K562 (cell line): Measurements from ENCODE around the gene OR10T2. TPM values are rescaled to one million over a fixed set of nuclear protein-coding genes. Genes with fewer than 3 reads are reported as not detected.

Source experiments
- ATAC-seq: fragments of 200-7000 bp; cut with Tn5 transposase; 3 replicates; pipeline ENCODE4 v1.9.1; 2020; ENCODE audit warnings: moderate library complexity
- BruUV-seq: library from RNA; stranded (reverse); fragments of 400-500 nt; replicated peaks from 2 replicates; lab custom pipeline; 2021; lab: Mats Ljungman, UMichigan
- CTCF ChIA-PET: fragments of 300-600 bp; formaldehyde crosslinking; extraction: SDS; loops from one replicate; lab custom pipeline; 2021; ENCODE audit warnings: low intra/inter-chr PET ratio; lab: Yijun Ruan, JAX
- POLR2A ChIA-PET: fragments of 300-600, 350-650 bp; sonication (Branson Sonifier 250); formaldehyde crosslinking; extraction: SDS; loops from one replicate; lab custom pipeline; 2021; ENCODE audit warnings: antibody characterized with exemption, inconsistent platforms; lab: Yijun Ruan, JAX
- DNase-seq, 4 experiments: peaks; one replicate each; pipeline versions ENCODE4 v3.0.0 to v3.0.0-alpha.2; 2011 to 2018; ENCODE audit warnings: low spot score in 3 of 4, mixed read lengths in 3 of 4; ENCODE audit errors: extremely low read depth in 1 of 4
- FAIRE-seq: peaks from 2 replicates; lab custom pipeline; 2011; peaks lifted over from hg19 to GRCh38; lab: Jason Lieb, UNC
- H2AFZ ChIP-seq: 2 replicates; pipeline ENCODE4 v1.6.0; 2011; ENCODE audit warnings: low read depth, low read length, control low read depth, inconsistent platforms
- H3K27ac ChIP-seq: fragments of 200-600 bp; 3 replicates; pipeline ENCODE4 v1.8.0; 2011; ENCODE audit warnings: low read depth, mild to moderate bottlenecking, control low read depth, inconsistent platforms, low read length, moderate library complexity, mixed read lengths; ENCODE audit errors: extremely low read depth
- H3K27me3 ChIP-seq, 2 experiments: fragments of 300-600 bp in 1 of 2; 2 replicates in 1 of 2; 3 replicates in 1 of 2; pipeline versions ENCODE4 v1.6.0 to v1.8.0; 2011; ENCODE audit warnings: inconsistent platforms in 2 of 2, low read length in 2 of 2, mild to moderate bottlenecking in 1 of 2, mixed read lengths in 1 of 2, moderate library complexity in 1 of 2; ENCODE audit not compliant: control insufficient read depth in 2 of 2, insufficient read depth in 2 of 2
- H3K36me3 ChIP-seq: fragments of 300-600 bp; 3 replicates; pipeline ENCODE4 v1.8.0; 2011; ENCODE audit warnings: mild to moderate bottlenecking, low read length, inconsistent platforms; ENCODE audit not compliant: control insufficient read depth, insufficient read depth
- H3K4me1 ChIP-seq, 2 experiments: fragments of 200-600 bp in 1 of 2; replicated peaks in 1 of 2; 2 replicates in 1 of 2; 3 replicates in 1 of 2; pipeline versions ENCODE4 v1.5.1 to v1.8.0; 2011; ENCODE audit warnings: inconsistent platforms in 2 of 2, low read length in 2 of 2, mild to moderate bottlenecking in 1 of 2, mixed read lengths in 1 of 2, moderate library complexity in 1 of 2; ENCODE audit not compliant: control insufficient read depth in 2 of 2, insufficient read depth in 2 of 2
- H3K4me2 ChIP-seq: 2 replicates; pipeline ENCODE4 v1.6.1; 2011; ENCODE audit warnings: low read length, control low read depth, inconsistent platforms, mixed read lengths; ENCODE audit not compliant: insufficient read depth
- H3K4me3 ChIP-seq: fragments of 200-600 bp; sonication (generic), shearing (Covaris generic); 2 replicates; pipeline ENCODE4 v1.5.1; 2016; ENCODE audit warnings: control low read depth, inconsistent platforms
- H3K79me2 ChIP-seq: fragments of 200-600 bp; 3 replicates; pipeline ENCODE4 v1.8.0; 2011; ENCODE audit warnings: low read length, inconsistent platforms; ENCODE audit not compliant: control insufficient read depth, insufficient read depth
- H3K9ac ChIP-seq, 2 experiments: 2 replicates each; pipeline versions ENCODE4 v1.6.0 to v1.6.1; 2011; ENCODE audit warnings: low read depth in 2 of 2, low read length in 2 of 2, control low read depth in 1 of 2, inconsistent platforms in 1 of 2, mild to moderate bottlenecking in 1 of 2, mixed read lengths in 1 of 2; ENCODE audit not compliant: insufficient read depth in 1 of 2
- H3K9me1 ChIP-seq: one replicate; pipeline ENCODE4 v1.6.0; 2011; ENCODE audit warnings: inconsistent platforms, mild to moderate bottlenecking, low read length, moderate library complexity; ENCODE audit not compliant: control insufficient read depth, insufficient read depth
- H3K9me3 ChIP-seq: replicated peaks from 2 replicates; pipeline ENCODE4 v1.5.1; 2011; ENCODE audit warnings: low read depth, low read length, inconsistent platforms; ENCODE audit not compliant: control insufficient read depth, insufficient read depth
- H4K20me1 ChIP-seq: replicated peaks from 2 replicates; pipeline ENCODE4 v1.6.1; 2011; ENCODE audit warnings: low read length, inconsistent platforms, mixed read lengths; ENCODE audit not compliant: control insufficient read depth, insufficient read depth
- CEBPB ChIP-seq: fragments of 450-650 bp; IDR thresholded peaks from 2 replicates; pipeline ENCODE4 v1.6.1; 2016; ENCODE audit warnings: missing genetic modification characterization, missing compliant biosample characterization
- CHD7 ChIP-seq: fragments of 200-600 bp; sonication (generic); IDR thresholded peaks from one replicate; pipeline ENCODE4 v1.6.1; 2012; ENCODE audit warnings: mild to moderate bottlenecking, low read depth, low read length, inconsistent platforms
- FOS ChIP-seq: IDR thresholded peaks from 3 replicates; pipeline ENCODE4 v1.6.1; 2011; ENCODE audit not compliant: insufficient read length; ENCODE audit errors: extremely low read depth
- FOXA1 ChIP-seq: fragments of 450-650 bp; IDR thresholded peaks from 2 replicates; pipeline ENCODE4 v1.6.1; 2016; ENCODE audit warnings: mild to moderate bottlenecking, borderline replicate concordance
- HLTF ChIP-seq: fragments of 450-650 bp; IDR thresholded peaks from 2 replicates; pipeline ENCODE4 v1.6.1; 2016
- SP1 ChIP-seq: sonication (generic); formaldehyde crosslinking; IDR thresholded peaks from 2 replicates; pipeline ENCODE4 v1.8.1; 2022; ENCODE audit warnings: mild to moderate bottlenecking, missing genetic modification reagents
- YBX1 ChIP-seq: fragments of 450-650 bp; IDR thresholded peaks from 2 replicates; pipeline ENCODE4 v1.7.1; 2016; ENCODE audit warnings: mild to moderate bottlenecking
- ZNF511 ChIP-seq: sonication (generic); formaldehyde crosslinking; IDR thresholded peaks from 2 replicates; pipeline ENCODE4 v1.8.0; 2022; ENCODE audit warnings: mild to moderate bottlenecking, missing genetic modification reagents
- ZNF778 ChIP-seq: fragments of 450-650 bp; formaldehyde crosslinking; IDR thresholded peaks from 2 replicates; pipeline ENCODE4 v1.4.0; 2020; ENCODE audit warnings: mild to moderate bottlenecking, moderate library complexity
- WGBS: fragments of 100-300 bp; shearing (Covaris generic); methylation state at CpG from one replicate; pipeline ENCODE4 v1.1.6; 2016; ENCODE audit warnings: low coverage, mixed read lengths; ENCODE audit not compliant: insufficient coverage; ENCODE audit errors: missing lambda C conversion rate; 5-methylcytosine and 5-hydroxymethylcytosine counted together
- in situ Hi-C: fragments of 300-500 bp; cut with MboI; formaldehyde crosslinking; loops from 4 replicates; pipeline ENCODE4 v1.15.0; 2018; ENCODE audit warnings: inconsistent platforms, mixed read lengths
- intact Hi-C: fragments of 100-400 bp; cut with micrococcal nuclease; formaldehyde crosslinking; loops from 2 replicates; pipeline ENCODE4 v1.14.2; 2022
- polyA plus RNA-seq, 8 experiments: library from polyadenylated mRNA; depleted of rRNA in 4 of 8; stranded (reverse) in 5 of 8; unstranded in 3 of 8; fragments of >200 nt; fragmentation: Nextera tagmentation in 2 of 8; fragmentation: Illumina TruSeq in 1 of 8; extraction: Ambion mirVana in 2 of 8; extraction: Trizol in 1 of 8; gene quantifications; 2 replicates each; pipeline versions ENCODE4 v1.2.1 to v1.2.3, GENCODE V29; 2011 to 2014; ENCODE audit warnings: inconsistent platforms in 1 of 8, missing spikeins in 1 of 8
- total RNA-seq, 7 experiments: library from RNA; depleted of rRNA in 6 of 7; stranded (reverse); fragments of >200 nt in 6 of 7; fragmentation: Illumina TruSeq in 2 of 7; extraction: Trizol in 2 of 7; gene quantifications; 2 replicates each; pipeline versions ENCODE4 v1.2.1 to v1.2.3, GENCODE V29; 2011 to 2021; ENCODE audit warnings: low replicate concordance in 1 of 7
- TF ChIP-seq, protein P1 (sequence below): fragments of 450-650 bp; formaldehyde crosslinking; IDR thresholded peaks from 2 replicates; pipeline ENCODE4 v1.4.0; 2022; ENCODE audit warnings: missing genetic modification characterization

Gene OR10T2
- total and polyA plus RNA-seq, 9 of the 15 experiments (the other 6 are each of a cell fraction or from before 2014, with no cell fraction given) = not detected

DNA sequence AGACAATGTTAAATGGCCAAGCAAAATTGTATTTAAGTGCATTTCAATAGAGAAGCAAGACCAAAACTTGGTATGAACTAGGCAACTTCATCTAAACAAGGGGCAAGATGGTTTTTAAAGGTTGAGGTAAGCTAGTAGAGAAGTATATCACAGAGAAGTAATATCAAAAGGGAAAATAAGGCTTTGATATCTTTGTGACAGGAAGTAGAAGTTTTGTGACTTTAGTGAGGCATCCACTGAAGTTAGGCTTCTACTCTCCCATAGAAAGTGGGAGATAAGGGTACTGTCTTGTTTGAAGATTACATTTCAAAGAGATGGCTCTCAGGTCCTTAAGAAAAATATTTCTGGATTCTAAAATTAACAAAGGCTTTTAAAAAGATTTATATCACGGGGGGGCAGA lies 8.9 kb downstream of the OR10T2 start (continued):
- no peak for TF ChIP-seq YBX1

GRCh38 chr1:158374860-158375259 lies 24.4 kb downstream of the OR10T2 start:
- H3K27me3 ChIP-seq = no peaks in the 10 kb centered on the region
- in situ Hi-C loops (no loop called here), intact Hi-C loops (no loop called here)
- ChIA-PET POLR2A (no interaction called here), CTCF (no interaction called here)
- WGBS = 0% methylated on average over 1 of the region's 1 CpG
- no peaks in the 10 kb centered on the region for H4K20me1 ChIP-seq
- H3K9me1 ChIP-seq = no peaks in the 10 kb centered on the region
- no peak overlapping the region for H3K9ac ChIP-seq
- no peak overlapping the region for H2AFZ ChIP-seq
- no peak overlapping the region for H3K4me2 ChIP-seq
- H3K4me3 ChIP-seq = no peak overlapping the region
- H3K36me3 ChIP-seq = no peaks in the 10 kb centered on the region
- H3K4me1 ChIP-seq = no peaks in the 10 kb centered on the region
- no peak overlapping the region for H3K27ac ChIP-seq
- BruUV-seq = no TSS peak
- FAIRE-seq = no peak
- no peak for DNase-seq
- no peaks in the 10 kb centered on the region for H3K79me2 ChIP-seq
- H3K9me3 ChIP-seq = no peaks in the 10 kb centered on the region
- no peak for ATAC-seq
- TF ChIP-seq HLTF (no peak), ZNF778 (CRISPR knock-in tag) (no peak), FOS (no peak), FOXA1 (no peak), ZNF511 (CRISPR knock-in tag) (no peak), SP1 (CRISPR knock-in tag) (no peak), CHD7 (no peak), CEBPB (tag) (no peak)
- TF ChIP-seq, protein P1, sequence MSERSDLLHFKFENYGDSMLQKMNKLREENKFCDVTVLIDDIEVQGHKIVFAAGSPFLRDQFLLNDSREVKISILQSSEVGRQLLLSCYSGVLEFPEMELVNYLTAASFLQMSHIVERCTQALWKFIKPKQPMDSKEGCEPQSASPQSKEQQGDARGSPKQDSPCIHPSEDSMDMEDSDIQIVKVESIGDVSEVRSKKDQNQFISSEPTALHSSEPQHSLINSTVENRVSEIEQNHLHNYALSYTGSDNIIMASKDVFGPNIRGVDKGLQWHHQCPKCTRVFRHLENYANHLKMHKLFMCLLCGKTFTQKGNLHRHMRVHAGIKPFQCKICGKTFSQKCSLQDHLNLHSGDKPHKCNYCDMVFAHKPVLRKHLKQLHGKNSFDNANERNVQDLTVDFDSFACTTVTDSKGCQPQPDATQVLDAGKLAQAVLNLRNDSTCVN = no peak
